ENCODE measurements around the gene RHOXF2.
"Not testable (repeated sequence)": the region's sequence is repeated elsewhere in the genome, so short reads cannot be mapped to it uniquely, and the experiment has no call there.

Gene RHOXF2, protein sequence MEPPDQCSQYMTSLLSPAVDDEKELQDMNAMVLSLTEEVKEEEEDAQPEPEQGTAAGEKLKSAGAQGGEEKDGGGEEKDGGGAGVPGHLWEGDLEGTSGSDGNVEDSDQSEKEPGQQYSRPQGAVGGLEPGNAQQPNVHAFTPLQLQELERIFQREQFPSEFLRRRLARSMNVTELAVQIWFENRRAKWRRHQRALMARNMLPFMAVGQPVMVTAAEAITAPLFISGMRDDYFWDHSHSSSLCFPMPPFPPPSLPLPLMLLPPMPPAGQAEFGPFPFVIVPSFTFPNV

GRCh38 chrX:120158313-120158712 is at the start of gene RHOXF2:
RHOXF2 (plus strand) TSS chrX:120158613; CDS start chrX:120158751, 138 bp downstream.
- DNase-seq, result not testable (repeated sequence)

- DNase-seq, result no peak
These were observed 49.0 kb upstream of the RHOXF2 start for GRCh38 chrX:120109378-120109777.

GRCh38 chrX:120111611-120112010 is 46.8 kb upstream of the RHOXF2 start:
- DNase-seq, result no peak

- DNase-seq, result no peak
These were observed 42.9 kb upstream of the RHOXF2 start, which contains the start of gene RHOXF1 for GRCh38 chrX:120115438-120115963. RHOXF1 (minus strand) TSS chrX:120115913; CDS start chrX:120115862, 51 bp downstream.

DNA sequence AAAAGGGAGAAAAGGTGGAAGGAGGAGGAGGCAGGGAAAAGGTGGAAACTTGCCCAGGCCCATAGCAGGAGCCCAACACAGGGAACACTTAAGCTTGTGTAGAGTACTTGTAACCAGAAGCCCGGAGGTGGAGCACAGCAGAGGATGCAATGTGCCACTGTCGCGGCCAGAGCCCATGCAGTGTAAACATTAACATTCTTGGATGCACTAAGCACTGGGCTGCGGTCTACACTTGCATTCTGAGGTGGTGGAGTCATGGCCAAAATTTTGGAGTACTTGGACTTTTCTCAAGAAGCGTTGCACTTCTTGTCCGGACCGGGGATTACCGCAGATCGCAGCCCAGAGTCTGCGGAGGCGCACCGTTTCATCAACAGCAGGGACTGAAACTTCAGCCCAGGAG is 38.2 kb upstream of the RHOXF2 start:
- DNase-seq, result no peak

GRCh38 chrX:120125444-120125843 is 33.0 kb upstream of the RHOXF2 start:
- no peak for DNase-seq

DNA sequence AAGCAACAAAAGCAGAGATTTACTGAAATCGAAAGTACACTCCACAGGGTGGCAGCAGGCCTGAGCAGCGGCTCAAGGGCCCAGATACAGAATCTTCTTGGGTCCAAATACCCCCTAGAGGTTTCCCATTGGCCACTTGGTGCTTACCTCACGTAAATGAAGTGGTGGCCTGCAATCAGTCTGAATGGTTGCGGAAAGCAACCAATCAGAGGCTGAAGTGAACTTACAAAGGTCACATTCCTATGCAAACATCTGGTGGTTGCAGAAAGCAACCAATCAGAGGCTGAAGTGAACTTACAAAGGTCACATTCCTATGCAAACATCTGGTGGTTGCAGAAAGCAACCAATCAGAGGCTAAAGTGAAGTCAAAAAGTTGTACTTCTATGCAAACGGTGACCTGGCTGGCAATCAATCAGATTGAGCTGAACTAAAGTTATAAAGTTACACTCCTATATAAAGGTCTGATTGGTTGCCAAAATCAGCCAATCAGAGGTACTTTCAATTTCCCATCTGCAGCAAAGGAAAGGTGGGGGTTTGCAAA is 30.0 kb upstream of the RHOXF2 start:
- DNase-seq, result not testable (repeated sequence)

- no peak for DNase-seq
These were observed 22.3 kb upstream of the RHOXF2 start for GRCh38 chrX:120136128-120136527.

- DNase-seq, result no peak
These were observed 21.6 kb upstream of the RHOXF2 start for GRCh38 chrX:120136840-120137239.

GRCh38 chrX:120137439-120137838 is 21.0 kb upstream of the RHOXF2 start:
- DNase-seq, result no peak

GRCh38 chrX:120140293-120140981 is 18.0 kb upstream of the RHOXF2 start:
- no peak for DNase-seq

DNA sequence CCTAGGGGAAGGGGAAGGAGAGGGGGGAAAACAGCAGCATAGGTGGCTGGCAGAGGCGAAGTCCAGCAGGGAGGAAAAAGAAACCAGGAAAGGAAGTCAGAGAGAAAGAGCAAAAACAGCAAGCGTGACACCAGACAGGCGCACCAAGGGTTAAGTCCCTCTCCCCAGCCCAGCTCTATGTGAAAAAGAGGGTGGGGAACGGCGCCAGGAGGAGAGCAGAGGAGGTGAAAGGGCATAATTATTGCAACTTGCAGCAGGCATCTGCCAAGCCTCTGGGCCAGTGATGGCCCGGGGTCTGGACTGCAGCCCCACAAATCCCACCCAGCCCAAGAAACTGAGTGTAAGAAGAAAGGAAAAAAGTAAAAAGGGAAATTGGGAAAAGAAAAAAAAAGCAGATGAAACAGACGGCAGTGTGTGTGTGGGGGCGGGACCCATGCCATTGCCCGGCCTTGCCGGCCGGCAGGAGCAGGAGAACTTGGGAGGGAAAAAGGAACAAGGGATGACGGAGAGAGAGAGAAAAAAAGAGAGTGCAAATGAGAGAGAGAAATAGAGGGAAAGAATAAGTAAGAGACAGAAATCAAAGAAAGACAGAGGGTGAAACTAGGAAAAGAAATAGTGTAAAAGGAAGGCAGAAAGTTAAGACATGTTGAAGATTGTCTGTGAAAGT is 14.1 kb upstream of the RHOXF2 start:
- DNase-seq, result no peak

DNA sequence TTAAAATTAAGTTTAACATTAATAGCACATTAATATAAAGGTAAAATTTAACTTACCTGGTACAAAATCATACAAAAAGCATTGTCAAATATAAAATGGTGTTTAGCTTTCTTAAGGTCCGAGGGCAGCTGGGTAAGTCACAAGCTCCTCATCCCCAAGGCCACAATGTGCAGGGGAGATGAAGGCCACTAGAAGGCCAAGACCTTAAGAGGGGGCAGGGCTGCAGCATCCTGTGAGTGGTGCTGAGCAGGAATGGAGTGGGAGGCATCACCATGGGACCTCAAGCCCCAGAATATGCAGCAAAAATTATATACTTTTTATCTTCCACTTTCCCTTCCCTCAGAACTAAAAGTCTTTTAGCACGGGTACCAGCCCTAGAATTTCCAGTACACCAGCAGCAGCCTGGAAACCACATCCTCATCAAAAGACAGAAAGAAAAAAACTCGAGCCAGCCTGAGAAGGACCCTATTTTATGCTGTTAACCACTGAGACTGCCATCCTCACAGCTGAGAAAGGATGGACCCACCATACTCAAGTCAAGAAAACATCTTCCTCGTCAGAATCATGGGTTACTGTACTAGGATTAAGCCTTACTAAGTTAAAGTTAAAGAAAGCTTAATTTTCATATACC is 13.0 kb upstream of the RHOXF2 start:
- no peak for DNase-seq

DNA sequence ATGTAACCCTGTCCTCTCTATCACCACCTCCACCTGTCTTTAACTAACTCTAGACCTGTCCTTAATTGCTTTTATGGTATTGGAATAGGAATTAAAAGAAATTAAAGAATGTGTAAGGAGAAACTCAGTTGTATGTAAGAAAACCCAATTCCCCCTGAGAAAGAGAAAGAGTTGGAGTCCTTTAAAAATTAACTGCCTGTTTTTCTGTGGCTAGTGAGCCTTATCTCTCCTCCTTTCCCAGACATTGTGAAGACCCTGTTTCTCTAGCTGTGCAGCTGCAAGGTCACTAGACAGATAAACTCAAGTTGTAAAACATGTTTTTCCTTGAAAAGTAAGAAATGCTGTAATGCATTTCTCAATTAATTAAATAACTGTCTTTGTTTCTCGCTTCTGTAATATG is 12.1 kb upstream of the RHOXF2 start:
- not testable (repeated sequence) for DNase-seq

- DNase-seq, result no peak
These were observed 10.9 kb upstream of the RHOXF2 start for GRCh38 chrX:120147537-120147936.

DNA sequence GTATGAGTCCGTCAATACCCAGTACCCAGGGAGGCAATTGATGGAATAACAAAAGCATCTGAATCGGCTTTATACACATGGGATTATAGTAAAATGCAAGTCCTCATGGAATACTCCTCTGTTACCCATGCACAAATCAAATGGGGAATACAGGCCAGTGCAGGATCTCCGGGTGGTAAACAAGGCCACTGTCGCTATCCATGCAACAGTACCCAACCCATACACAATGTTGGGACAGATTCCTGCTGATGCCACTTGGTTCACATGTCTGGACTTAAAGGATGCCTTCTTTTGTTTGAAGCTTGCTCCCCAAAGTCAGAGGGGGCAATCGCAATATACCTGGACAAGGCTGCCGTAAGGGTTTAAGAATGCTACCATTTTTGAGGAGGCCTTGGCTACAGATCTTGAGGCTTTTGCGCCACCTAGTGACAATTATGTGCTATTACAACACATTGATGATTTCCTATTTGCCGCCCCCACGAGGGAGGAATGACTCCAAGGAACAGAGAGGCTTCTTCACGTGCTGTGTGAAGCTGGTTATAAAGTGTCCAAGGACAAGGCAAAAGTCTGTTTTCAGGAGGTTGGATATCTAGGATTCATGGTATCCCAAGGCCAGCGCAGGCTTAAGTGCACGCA is 8.2 kb upstream of the RHOXF2 start:
- not testable (repeated sequence) for DNase-seq

DNA sequence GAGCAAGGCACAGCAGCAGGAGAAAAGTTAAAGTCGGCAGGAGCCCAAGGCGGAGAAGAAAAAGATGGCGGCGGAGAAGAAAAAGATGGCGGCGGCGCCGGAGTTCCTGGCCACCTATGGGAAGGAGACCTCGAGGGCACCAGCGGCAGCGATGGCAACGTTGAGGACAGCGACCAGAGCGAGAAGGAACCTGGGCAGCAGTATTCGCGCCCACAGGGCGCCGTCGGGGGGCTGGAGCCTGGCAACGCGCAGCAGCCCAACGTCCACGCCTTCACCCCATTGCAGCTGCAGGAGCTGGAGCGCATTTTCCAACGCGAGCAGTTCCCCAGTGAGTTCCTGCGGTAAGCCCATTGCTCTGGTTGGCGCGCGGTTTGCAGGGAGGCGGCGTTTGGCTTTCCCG is 673 bp downstream of the RHOXF2 start:
- not testable (repeated sequence) for DNase-seq

DNA sequence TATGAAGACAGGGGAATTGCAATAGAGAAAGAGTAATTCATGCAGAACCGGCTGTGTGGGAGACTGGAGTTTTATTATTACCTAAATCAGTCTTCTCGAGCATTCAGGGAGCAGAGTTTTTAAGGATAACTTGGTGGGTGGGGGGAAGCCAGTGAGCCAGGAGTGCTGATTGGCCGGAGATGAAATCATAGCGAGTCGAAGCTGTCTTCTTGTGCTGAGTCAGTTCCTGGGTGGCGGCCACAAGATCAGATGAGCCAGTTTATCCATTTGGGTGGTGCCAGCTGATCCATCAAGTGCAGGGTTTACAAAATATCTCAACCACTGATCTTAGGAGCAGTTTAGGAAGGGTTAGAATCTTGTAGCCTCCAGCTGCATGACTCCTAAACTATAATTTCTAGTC is 34.8 kb downstream of the RHOXF2 start:
- not testable (repeated sequence) for DNase-seq

DNA sequence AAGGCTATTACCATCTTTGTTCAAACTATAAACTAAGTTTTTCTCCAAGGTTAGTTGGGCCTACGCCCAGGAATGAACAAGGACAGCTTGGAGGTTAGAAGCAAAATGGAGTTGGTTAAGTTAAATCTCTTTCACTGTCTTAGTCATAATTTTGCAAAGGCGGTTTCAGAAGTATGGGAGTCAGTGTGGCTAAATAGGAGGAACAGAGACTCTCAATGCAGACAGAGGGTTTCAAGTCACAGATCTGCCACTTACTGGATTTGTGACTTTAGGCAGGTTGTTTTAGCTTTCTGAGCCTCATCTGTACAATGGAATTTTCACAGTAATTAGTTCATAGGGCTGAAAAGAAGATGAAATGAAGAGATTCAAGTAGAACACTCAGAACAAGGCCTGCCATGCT is 35.3 kb downstream of the RHOXF2 start:
- DNase-seq, result not testable (repeated sequence)

- not testable (repeated sequence) for DNase-seq
These were observed 37.4 kb downstream of the RHOXF2 start for GRCh38 chrX:120195786-120196185.

DNA sequence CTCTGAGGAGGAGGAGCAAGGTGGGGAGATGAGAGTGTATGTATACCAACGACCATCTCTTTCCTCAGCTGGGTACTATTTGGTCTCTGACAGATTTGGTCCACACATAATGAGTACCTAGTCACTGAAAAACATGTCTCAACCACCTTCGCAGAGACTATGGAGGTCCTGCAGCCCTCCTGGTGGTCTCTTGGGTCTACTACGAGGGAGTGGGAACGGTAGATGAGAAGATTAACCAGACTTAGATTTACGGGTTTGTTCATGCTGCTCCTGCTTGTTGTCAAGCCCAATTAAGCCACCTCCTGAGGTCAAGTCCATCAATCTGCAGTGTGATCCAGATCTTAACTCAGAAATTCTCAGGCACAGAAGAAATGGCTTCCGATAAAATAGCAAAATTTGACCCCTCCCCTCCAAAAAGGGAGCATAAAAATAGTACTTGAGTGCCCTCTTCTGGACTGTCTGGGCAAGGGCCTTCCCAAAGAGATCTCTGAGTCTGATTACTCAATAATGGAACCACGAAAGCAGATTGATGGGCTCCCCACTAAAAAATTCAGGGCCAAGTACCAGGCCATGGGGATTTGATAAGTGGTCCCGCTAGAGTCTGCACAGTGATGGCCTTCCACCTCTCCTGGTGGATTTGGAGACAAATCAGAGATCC is 38.3 kb downstream of the RHOXF2 start:
- DNase-seq, result not testable (repeated sequence)

GRCh38 chrX:120200851-120201250 is 42.4 kb downstream of the RHOXF2 start:
- DNase-seq, result no peak

All from NCI-H446 treated with DMSO at 0.1 percent for 48 hours (cell line).